ENCODE results near the gene IGFBP3. TPM values are rescaled to one million over a fixed set of nuclear protein-coding genes. Genes with fewer than 3 reads are reported as not detected.
"Not testable (repeated sequence)": the region's sequence is repeated elsewhere in the genome, so short reads cannot be mapped to it uniquely, and the experiment has no call there.

Gene IGFBP3
- polyA plus RNA-seq = 0.33 TPM

- no peaks in the 10 kb centered on the region for H3K36me3 Mint-ChIP-seq
- H3K27me3 Mint-ChIP-seq = peaks cover 60% of the 10 kb centered on the region
- peak within 1 kb of the TSS in 3 of 4 donors; percentile 63 to 80 (median 69) for H3K4me3 Mint-ChIP-seq
- H3K27ac Mint-ChIP-seq = no peak within 1 kb of the TSS
- H3K9me3 Mint-ChIP-seq = no peaks in the 10 kb centered on the region
- H3K4me1 Mint-ChIP-seq = peaks cover 3 to 10% (median 7%) of the 10 kb centered on the region in 3 donors
Measured at GRCh38 chr7:45920502-45921380, at the start of gene IGFBP3. Gene IGFBP3, minus strand, starts transcription at chr7:45921272. Its CDS starts 132 bp downstream, at chr7:45921140.

- no peaks in the 10 kb centered on the region for H3K27me3 Mint-ChIP-seq
- no peaks in the 10 kb centered on the region for H3K4me1 Mint-ChIP-seq
- no peak overlapping the region for H3K4me3 Mint-ChIP-seq
- no peaks in the 10 kb centered on the region for H3K36me3 Mint-ChIP-seq
- H3K9me3 Mint-ChIP-seq = peaks cover 0 to 5% (median 0%) of the 10 kb centered on the region in 3 donors
- H3K27ac Mint-ChIP-seq = no peak overlapping the region
Measured at GRCh38 chr7:45970454-45970853, 49.4 kb upstream of the IGFBP3 start.

- Mint-ChIP-seq H3K27me3 (no peaks in the 10 kb centered on the region), H3K4me1 (no peaks in the 10 kb centered on the region), H3K27ac (peak overlapping the region in 1 of 3 donors; percentile 3), H3K4me3 (no peak overlapping the region), H3K36me3 (no peaks in the 10 kb centered on the region), H3K9me3 (peaks cover 0 to 5% (median 0%) of the 10 kb centered on the region in 3 donors)
Measured at GRCh38 chr7:45969940-45970339, 48.9 kb upstream of the IGFBP3 start.

- H3K4me3 Mint-ChIP-seq = no peak overlapping the region
- no peaks in the 10 kb centered on the region for H3K36me3 Mint-ChIP-seq
- peaks cover 0 to 5% (median 0%) of the 10 kb centered on the region in 3 donors for H3K9me3 Mint-ChIP-seq
- H3K27ac Mint-ChIP-seq = no peak overlapping the region
- no peaks in the 10 kb centered on the region for H3K27me3 Mint-ChIP-seq
- no peaks in the 10 kb centered on the region for H3K4me1 Mint-ChIP-seq
Measured at GRCh38 chr7:45968856-45969541, 47.9 kb upstream of the IGFBP3 start.

- Mint-ChIP-seq H3K36me3 (no peaks in the 10 kb centered on the region), H3K9me3 (peaks cover 0 to 3% (median 0%) of the 10 kb centered on the region in 3 donors), H3K27me3 (no peaks in the 10 kb centered on the region), H3K27ac (no peak overlapping the region), H3K4me1 (no peaks in the 10 kb centered on the region), H3K4me3 (no peak overlapping the region)
Measured at GRCh38 chr7:45968312-45968711, 47.2 kb upstream of the IGFBP3 start.

- Mint-ChIP-seq H3K4me1 (no peaks in the 10 kb centered on the region), H3K9me3 (peaks cover 0 to 3% (median 0%) of the 10 kb centered on the region in 3 donors), H3K27me3 (no peaks in the 10 kb centered on the region), H3K27ac (no peak overlapping the region), H3K36me3 (no peaks in the 10 kb centered on the region), H3K4me3 (no peak overlapping the region)
Measured at GRCh38 chr7:45967591-45968157, 46.6 kb upstream of the IGFBP3 start.

- Mint-ChIP-seq H3K27me3 (no peaks in the 10 kb centered on the region), H3K9me3 (peaks cover 0 to 2% (median 0%) of the 10 kb centered on the region in 3 donors), H3K4me3 (no peak overlapping the region), H3K4me1 (no peaks in the 10 kb centered on the region), H3K36me3 (no peaks in the 10 kb centered on the region), H3K27ac (no peak overlapping the region)
Measured at GRCh38 chr7:45962861-45963260, 41.8 kb upstream of the IGFBP3 start.

- Mint-ChIP-seq H3K27me3 (no peaks in the 10 kb centered on the region), H3K4me1 (no peaks in the 10 kb centered on the region), H3K9me3 (peaks cover 0 to 2% (median 0%) of the 10 kb centered on the region in 3 donors), H3K4me3 (no peak overlapping the region), H3K36me3 (no peaks in the 10 kb centered on the region), H3K27ac (no peak overlapping the region)
Measured at GRCh38 chr7:45957721-45958120, 36.6 kb upstream of the IGFBP3 start.

GRCh38 chr7:45955286-45955685 lies 34.2 kb upstream of the IGFBP3 start:
- Mint-ChIP-seq H3K27me3 (no peaks in the 10 kb centered on the region), H3K27ac (no peak overlapping the region), H3K4me3 (no peak overlapping the region), H3K36me3 (no peaks in the 10 kb centered on the region), H3K9me3 (peaks cover 0 to 3% (median 0%) of the 10 kb centered on the region in 3 donors), H3K4me1 (no peaks in the 10 kb centered on the region)

- not testable (repeated sequence) for H3K36me3 Mint-ChIP-seq, H3K9me3 Mint-ChIP-seq, H3K4me1 Mint-ChIP-seq, H3K4me3 Mint-ChIP-seq, H3K27me3 Mint-ChIP-seq, H3K27ac Mint-ChIP-seq
Measured at GRCh38 chr7:45953055-45953454, 32.0 kb upstream of the IGFBP3 start.

GRCh38 chr7:45944058-45944457 lies 23.0 kb upstream of the IGFBP3 start:
- H3K36me3 Mint-ChIP-seq = no peaks in the 10 kb centered on the region
- peaks cover 1% of the 10 kb centered on the region for H3K27me3 Mint-ChIP-seq
- H3K4me1 Mint-ChIP-seq = peaks cover 0 to 6% (median 5%) of the 10 kb centered on the region in 3 donors
- H3K27ac Mint-ChIP-seq = no peak overlapping the region
- H3K9me3 Mint-ChIP-seq = no peaks in the 10 kb centered on the region
- H3K4me3 Mint-ChIP-seq = no peak overlapping the region

GRCh38 chr7:45940939-45941338 lies 19.9 kb upstream of the IGFBP3 start:
- H3K4me3 Mint-ChIP-seq = peak overlapping the region; percentile 18 to 83 (median 78)
- H3K4me1 Mint-ChIP-seq = peaks cover 0 to 6% (median 5%) of the 10 kb centered on the region in 3 donors
- H3K9me3 Mint-ChIP-seq = no peaks in the 10 kb centered on the region
- H3K27ac Mint-ChIP-seq = no peak overlapping the region
- no peaks in the 10 kb centered on the region for H3K36me3 Mint-ChIP-seq
- peaks cover 8% of the 10 kb centered on the region for H3K27me3 Mint-ChIP-seq

GRCh38 chr7:45940237-45940781 lies 19.2 kb upstream of the IGFBP3 start:
- H3K9me3 Mint-ChIP-seq = not testable (repeated sequence)

GRCh38 chr7:45939574-45939973 lies 18.5 kb upstream of the IGFBP3 start:
- Mint-ChIP-seq H3K27me3 (peaks cover 11% of the 10 kb centered on the region), H3K4me3 (peak overlapping the region in 1 of 4 donors; percentile 92), H3K36me3 (no peaks in the 10 kb centered on the region), H3K4me1 (peaks cover 0 to 6% (median 5%) of the 10 kb centered on the region in 3 donors), H3K27ac (peak overlapping the region in 1 of 3 donors; percentile 72), H3K9me3 (no peaks in the 10 kb centered on the region)

More at GRCh38 chr7:45940237-45940781, 19.2 kb upstream of the IGFBP3 start:
- Mint-ChIP-seq H3K27ac (peak overlapping the region in 1 of 3 donors; percentile 18), H3K4me3 (peak overlapping the region; percentile 18 to 83 (median 78)), H3K27me3 (peaks cover 11% of the 10 kb centered on the region)
- not testable (repeated sequence) for H3K4me1 Mint-ChIP-seq, H3K36me3 Mint-ChIP-seq
